K562 treated with DMSO at 1 percent for 4 hours (cell line): ENCODE data around the gene NRBF2. TPM values are rescaled to one million over a fixed set of nuclear protein-coding genes. Genes with fewer than 3 reads are reported as not detected.

ENCODE experiments used
- total RNA-seq: library from RNA; unstranded; fragments of 300-600 nt; gene quantifications from 2 replicates; pipeline ENCODE4 v1.2.3, GENCODE V29; 2022; ENCODE audit not compliant: insufficient read depth

Gene NRBF2
- 31.0 and 33.8 TPM in 2 replicates for total RNA-seq

DNA sequence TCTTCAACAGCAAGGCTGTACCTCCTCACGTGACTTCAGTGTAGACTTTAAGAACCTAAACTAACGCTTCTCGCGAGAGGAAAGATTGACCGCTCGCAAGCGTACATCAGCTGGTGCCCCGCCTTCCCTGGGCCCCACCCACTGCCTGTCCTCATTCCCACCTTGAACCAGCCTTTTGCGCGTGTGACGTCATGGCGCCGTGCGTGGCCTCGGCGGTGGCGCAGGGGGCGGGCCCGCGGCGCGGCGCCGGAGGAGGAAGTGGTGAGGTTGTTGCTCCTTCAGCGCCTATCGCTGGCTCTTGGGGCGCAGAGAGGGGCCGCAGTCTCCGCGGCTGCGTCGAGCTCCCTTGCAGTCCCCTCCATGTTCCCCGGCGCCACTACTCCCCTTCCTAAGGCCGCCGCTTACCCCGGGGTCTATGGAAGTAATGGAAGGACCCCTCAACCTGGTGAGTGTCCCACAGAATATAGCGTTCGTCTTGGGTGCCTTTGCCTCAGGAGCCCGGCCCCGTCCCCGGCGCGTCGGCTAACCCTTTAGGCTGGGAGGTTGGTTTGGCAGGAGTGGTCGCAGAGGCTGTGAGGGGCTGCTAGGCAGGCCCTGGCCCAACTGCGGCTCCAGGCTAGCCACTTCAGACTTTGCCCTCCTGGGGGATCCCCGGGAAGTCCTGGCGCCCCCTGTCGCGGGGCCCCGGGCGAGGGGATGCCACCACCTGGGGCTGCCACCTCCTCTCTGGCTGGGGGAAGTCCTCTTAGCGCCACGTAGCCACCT lies at the start of gene NRBF2:
NRBF2 (plus strand) TSS at position 273 of the 765 bp plus-strand sequence; CDS start at position 416, 143 bp downstream.

